Aorta (tissue), 5 donors: ENCODE results near the gene DSG4. TPM values are rescaled to one million over a fixed set of nuclear protein-coding genes. Genes with fewer than 3 reads are reported as not detected.

Experiments
- ATAC-seq: fragments of 200-7000 bp; cut with Tn5 transposase; one replicate; pipeline ENCODE4 v1.9.1; 2022; ENCODE audit warnings: moderate library complexity; ENCODE audit not compliant: low FRiP score
- DNase-seq, 2 donors: peaks; one replicate each; pipeline ENCODE4 v3.0.0-alpha.2; 2020
- H3K27ac ChIP-seq, 2 donors: one replicate each; pipeline ENCODE4 v1.5.1; 2013; ENCODE audit warnings: low read length in 2 of 2, mild to moderate bottlenecking in 2 of 2, moderate library complexity in 2 of 2, control low read depth in 1 of 2, inconsistent platforms in 1 of 2, low read depth in 1 of 2
- H3K27me3 ChIP-seq, 2 donors: one replicate each; pipeline ENCODE4 v1.6.1; 2013; ENCODE audit warnings: control low read depth in 1 of 2, low read length in 1 of 2, mild to moderate bottlenecking in 1 of 2, moderate library complexity in 1 of 2; ENCODE audit not compliant: insufficient read depth in 2 of 2, control insufficient read depth in 1 of 2
- H3K36me3 ChIP-seq, 2 donors: one replicate each; pipeline ENCODE4 v1.6.1; 2013; ENCODE audit warnings: control low read depth in 1 of 2, low read length in 1 of 2, mild to moderate bottlenecking in 1 of 2; ENCODE audit not compliant: insufficient read depth in 2 of 2, control insufficient read depth in 1 of 2
- H3K4me1 ChIP-seq, 2 donors: one replicate each; pipeline ENCODE4 v1.6.1; 2013; ENCODE audit warnings: low read length in 2 of 2, control low read depth in 1 of 2, mild to moderate bottlenecking in 1 of 2, moderate library complexity in 1 of 2; ENCODE audit not compliant: insufficient read depth in 2 of 2, control insufficient read depth in 1 of 2
- H3K4me3 ChIP-seq, 2 donors: one replicate each; pipeline ENCODE4 v1.5.1; 2013; ENCODE audit warnings: low read length in 2 of 2, control low read depth in 1 of 2, mild to moderate bottlenecking in 1 of 2
- H3K9me3 ChIP-seq: one replicate; pipeline ENCODE4 v1.6.1; 2013; ENCODE audit warnings: mild to moderate bottlenecking, low read length; ENCODE audit not compliant: control insufficient read depth
- WGBS, 2 donors: extraction: QIAGEN DNeasy Blood & Tissue Kit; methylation state at CpG; one replicate each; pipeline ENCODE4 v1.1.7; 2013; 5-methylcytosine and 5-hydroxymethylcytosine counted together
- intact Hi-C, 2 donors: fragments of 100-400 bp; cut with DNase I; formaldehyde crosslinking; loops; one replicate each; pipeline versions ENCODE4 v1.14.2 to v1.15.0; 2022
- polyA plus RNA-seq, 2 donors: library from polyadenylated mRNA; stranded (reverse); fragments of 200-250 nt; gene quantifications; one replicate each; pipeline ENCODE4 v1.2.3, GENCODE V29; 2013
- total RNA-seq, 2 donors: library from RNA; stranded (reverse); fragmentation: NEBNext Ultra II Directional; extraction: Animal tissue kit (Norgen Biotek cat#: 25700); gene quantifications; one replicate each; pipeline ENCODE4 v1.2.1, GENCODE V29; 2021
- donor health status: healthy with polysubstance abuse.
- donor health status: Bipolar disorder and iron deficiency.
- donor health status: DM: no; HTN: no; CAD: no.
- donor health status: DM: no; HTN: no; CAD: no.
- donor health status: DM: yes; HTN: yes; CAD: no.

DSG4 gene
- total and polyA plus RNA-seq, 4 donors: not detected

DNA sequence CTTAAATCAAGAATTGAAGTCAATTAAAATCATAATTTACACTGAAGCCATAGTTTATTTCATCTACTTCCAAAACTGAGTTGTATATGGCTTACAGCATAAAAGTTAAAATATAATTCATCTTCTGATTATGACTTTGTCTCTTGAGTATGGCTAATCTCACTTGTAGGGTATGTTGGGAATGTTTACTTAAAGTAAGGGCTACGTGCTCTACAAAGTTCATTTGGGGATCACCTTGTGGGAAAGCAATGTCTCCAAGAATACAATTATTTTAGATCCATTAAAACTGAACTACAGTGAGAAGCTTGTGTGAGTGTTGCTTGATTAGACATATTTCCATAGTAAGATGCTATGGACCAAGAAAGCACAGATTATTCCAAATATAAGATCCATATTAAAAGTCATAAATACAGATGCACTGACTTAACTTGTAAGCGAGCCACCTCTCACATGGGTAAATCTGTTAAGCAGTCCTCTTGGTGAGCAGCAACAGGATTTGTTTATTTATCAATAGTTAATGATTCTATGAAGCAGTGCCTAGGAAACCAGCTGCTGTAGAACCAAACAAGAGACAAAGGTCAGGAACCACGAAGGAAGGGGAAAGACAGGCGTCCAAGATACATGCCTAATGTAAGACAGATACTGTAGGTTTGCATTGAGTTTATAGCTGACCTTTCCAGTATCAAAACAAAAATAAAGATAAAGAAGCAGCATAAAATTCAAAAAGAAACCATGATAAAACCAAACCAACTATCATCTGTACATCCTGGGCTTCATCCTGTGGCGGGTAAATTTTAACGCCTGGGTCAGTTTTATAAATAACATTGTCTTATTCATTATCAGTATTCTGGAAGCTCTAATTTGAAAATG, 24.8 kb downstream of the DSG4 start:
- no peak overlapping the region for H3K27ac ChIP-seq
- no peaks in the 10 kb centered on the region for H3K36me3 ChIP-seq
- peaks cover 1% of the 10 kb centered on the region for H3K9me3 ChIP-seq
- intact Hi-C loops: no loop called here
- ATAC-seq (no peak), DNase-seq (no peak)
- 65 to 66% methylated on average over 6 of the region's 6 CpGs for WGBS, 2 donors
- no peaks in the 10 kb centered on the region for H3K4me1 ChIP-seq
- peaks cover 0 to 2% of the 10 kb centered on the region in 2 donors for H3K27me3 ChIP-seq
- no peak overlapping the region for H3K4me3 ChIP-seq

DNA sequence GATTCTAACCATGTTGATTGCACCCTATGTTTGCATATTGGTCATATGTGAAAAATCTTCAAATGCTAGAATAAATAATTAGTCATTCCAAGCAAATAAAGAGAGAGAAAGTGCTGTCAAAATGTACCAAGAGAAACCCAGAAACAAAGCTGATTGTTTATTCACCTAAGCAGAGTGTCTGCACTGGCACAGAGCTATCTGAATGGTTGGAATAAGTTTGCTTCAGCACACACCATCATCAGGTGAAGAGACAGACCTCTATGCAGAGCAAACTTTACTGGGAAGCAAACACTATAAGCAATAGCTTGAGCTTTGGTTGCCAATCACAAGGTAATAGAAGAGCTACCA, 25.4 kb downstream of the DSG4 start:
- intact Hi-C loops: no loop called here
- H3K4me1 ChIP-seq: no peaks in the 10 kb centered on the region
- H3K27me3 ChIP-seq: peaks cover 0 to 2% of the 10 kb centered on the region in 2 donors
- peaks cover 1% of the 10 kb centered on the region for H3K9me3 ChIP-seq
- DNase-seq (no peak), ATAC-seq (no peak)
- H3K4me3 ChIP-seq: no peak overlapping the region
- H3K27ac ChIP-seq: no peak overlapping the region
- no peaks in the 10 kb centered on the region for H3K36me3 ChIP-seq

DNA sequence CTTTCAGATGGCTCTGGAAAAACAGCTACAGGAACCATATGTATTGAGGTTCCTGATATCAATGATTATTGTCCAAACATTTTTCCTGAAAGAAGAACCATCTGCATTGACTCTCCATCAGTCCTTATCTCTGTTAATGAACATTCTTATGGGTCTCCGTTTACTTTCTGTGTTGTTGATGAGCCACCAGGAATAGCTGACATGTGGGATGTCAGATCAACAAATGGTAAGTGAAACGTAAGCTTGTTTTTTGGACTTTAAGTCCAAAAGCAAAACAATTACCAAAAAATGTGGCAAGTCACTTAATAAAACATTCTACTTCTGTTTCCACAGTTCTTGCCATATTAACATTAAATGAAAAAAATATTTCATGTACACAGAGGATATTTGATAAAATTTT, 26.8 kb downstream of the DSG4 start:
- H3K36me3 ChIP-seq: no peaks in the 10 kb centered on the region
- H3K9me3 ChIP-seq: peaks cover 1% of the 10 kb centered on the region
- H3K4me1 ChIP-seq: no peaks in the 10 kb centered on the region
- intact Hi-C loops: no loop called here
- 43 to 48% methylated on average over 2 of the region's 2 CpGs for WGBS, 2 donors
- ATAC-seq (no peak), DNase-seq (no peak)
- no peak overlapping the region for H3K27ac ChIP-seq
- no peak overlapping the region for H3K4me3 ChIP-seq
- H3K27me3 ChIP-seq: peaks cover 0 to 2% of the 10 kb centered on the region in 2 donors

DNA sequence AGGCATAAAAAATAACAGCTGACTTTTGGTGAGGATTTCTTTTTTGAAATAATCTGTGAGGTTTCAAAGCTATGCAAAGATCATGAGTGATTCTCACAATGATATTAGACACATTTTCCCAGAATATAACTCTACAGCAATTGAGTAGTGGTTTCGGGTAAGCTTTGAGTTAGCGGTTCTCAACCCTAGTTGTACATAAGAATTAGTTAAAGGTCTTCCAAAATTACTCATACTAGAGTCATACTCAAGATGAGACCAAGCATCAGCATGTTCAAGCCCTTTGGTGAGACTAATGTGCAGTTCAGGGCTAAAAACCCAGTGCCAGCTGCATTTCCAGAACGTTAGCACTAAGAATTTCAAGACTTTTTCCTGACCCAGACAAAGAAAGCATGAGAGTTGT, 31.1 kb downstream of the DSG4 start:
- 83 to 84% methylated on average over 3 of the region's 3 CpGs for WGBS, 2 donors
- no peaks in the 10 kb centered on the region for H3K36me3 ChIP-seq
- intact Hi-C loops: no loop called here
- no peaks in the 10 kb centered on the region for H3K27me3 ChIP-seq
- no peak overlapping the region for H3K27ac ChIP-seq
- no peak overlapping the region for H3K4me3 ChIP-seq
- peaks cover 3% of the 10 kb centered on the region for H3K9me3 ChIP-seq
- no peaks in the 10 kb centered on the region for H3K4me1 ChIP-seq
- DNase-seq (no peak), ATAC-seq (no peak)

DNA sequence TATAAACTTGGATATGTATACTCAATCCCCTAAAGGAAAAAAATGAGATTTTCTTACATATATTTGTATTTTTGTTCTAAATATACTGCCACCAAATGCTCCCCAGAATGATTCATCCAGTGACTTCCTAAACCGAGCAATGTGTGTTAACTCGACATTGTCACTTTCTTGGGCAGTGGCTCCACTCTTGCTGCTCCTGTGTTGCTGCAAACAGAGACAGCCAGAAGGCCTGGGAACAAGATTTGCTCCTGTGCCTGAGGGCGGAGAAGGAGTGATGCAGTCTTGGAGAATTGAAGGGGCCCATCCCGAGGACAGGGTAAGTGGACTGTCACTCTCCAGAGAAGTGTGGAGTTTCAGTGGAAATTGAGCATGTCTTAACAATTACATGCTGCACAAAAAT, 32.7 kb downstream of the DSG4 start:
- no peaks in the 10 kb centered on the region for H3K4me1 ChIP-seq
- H3K36me3 ChIP-seq: no peaks in the 10 kb centered on the region
- DNase-seq: no peak

DNA sequence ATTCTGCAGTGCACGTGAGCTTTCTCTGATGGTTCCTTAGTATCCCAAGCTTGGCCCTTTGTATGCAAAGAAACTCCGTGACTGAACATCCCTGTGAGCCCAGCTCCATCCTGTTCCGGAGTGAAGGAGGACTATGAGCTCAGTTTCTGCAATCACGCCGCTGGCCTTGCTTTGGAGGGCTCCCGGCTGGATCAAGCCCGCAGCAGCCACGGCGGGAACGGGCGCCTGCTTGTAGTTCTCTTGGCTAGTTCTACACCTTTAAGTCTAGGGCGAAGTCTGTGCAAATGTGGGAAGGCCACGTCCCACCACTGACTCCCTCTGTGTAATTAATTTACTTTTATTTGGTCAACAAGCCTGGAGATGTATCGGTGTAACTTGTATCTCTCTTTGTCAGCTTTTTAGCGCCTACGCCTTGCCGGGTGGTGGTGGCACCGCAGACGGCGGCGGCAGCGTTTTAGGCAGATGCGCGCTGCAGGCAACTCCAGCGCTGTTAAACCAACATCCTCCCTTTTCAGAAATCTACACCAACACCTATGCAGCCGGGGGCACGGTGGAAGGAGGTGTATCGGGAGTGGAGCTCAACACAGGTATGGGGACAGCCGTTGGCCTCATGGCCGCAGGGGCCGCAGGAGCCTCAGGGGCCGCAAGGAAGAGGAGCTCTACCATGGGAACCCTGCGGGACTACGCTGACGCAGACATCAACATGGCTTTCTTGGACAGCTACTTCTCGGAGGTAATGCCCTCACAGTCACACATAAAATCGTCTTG, 34.3 kb downstream of the DSG4 start:
- H3K27ac ChIP-seq: no peak overlapping the region
- no peaks in the 10 kb centered on the region for H3K27me3 ChIP-seq
- H3K4me3 ChIP-seq: no peak overlapping the region
- intact Hi-C loops: no loop called here
- WGBS, 2 donors: 55 to 56% methylated on average over 37 of the region's 37 CpGs
- no peak for ATAC-seq
- H3K36me3 ChIP-seq: no peaks in the 10 kb centered on the region
- H3K4me1 ChIP-seq: no peaks in the 10 kb centered on the region
- H3K9me3 ChIP-seq: peaks cover 5% of the 10 kb centered on the region
- DNase-seq: peak in 1 of 2 donors; percentile 66

More for the DNA sequence above, 32.7 kb downstream of the DSG4 start:
- no peak overlapping the region for H3K4me3 ChIP-seq
- WGBS, 2 donors: 44 to 62% methylated on average over 4 of the region's 4 CpGs
- H3K9me3 ChIP-seq: peaks cover 5% of the 10 kb centered on the region
- intact Hi-C loops: no loop called here
- H3K27me3 ChIP-seq: no peaks in the 10 kb centered on the region
- ATAC-seq: no peak
- H3K27ac ChIP-seq: no peak overlapping the region

DNA sequence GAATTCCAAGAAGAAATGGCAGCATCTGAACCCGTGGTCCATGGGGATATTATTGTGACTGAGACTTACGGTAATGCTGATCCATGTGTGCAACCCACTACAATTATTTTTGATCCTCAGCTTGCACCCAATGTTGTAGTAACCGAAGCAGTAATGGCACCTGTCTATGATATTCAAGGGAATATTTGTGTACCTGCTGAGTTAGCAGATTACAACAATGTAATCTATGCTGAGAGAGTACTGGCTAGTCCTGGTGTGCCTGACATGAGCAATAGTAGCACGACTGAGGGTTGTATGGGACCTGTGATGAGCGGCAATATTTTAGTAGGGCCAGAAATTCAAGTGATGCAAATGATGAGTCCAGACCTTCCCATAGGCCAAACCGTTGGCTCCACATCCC, 36.6 kb downstream of the DSG4 start:
- ATAC-seq: no peak

DNA sequence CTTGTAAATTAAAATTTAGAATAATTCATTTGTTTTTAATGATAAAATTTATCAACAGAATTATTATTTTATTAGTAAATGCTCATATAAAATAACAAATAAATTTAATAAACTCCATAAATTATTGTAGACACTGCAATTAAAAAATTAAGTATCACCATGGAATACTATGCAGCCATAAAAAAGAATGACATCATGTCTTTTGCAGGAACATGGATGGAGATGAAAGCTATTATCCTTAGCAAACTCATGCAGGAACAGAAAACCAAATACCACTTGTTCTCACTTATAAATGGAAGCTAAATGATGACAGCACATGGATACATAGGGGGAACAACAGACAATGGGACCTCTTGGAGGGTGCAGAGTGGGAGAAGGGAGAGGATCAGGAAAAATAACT, 41.3 kb downstream of the DSG4 start:
- no peak overlapping the region for H3K27ac ChIP-seq
- H3K36me3 ChIP-seq: no peaks in the 10 kb centered on the region
- H3K27me3 ChIP-seq: no peaks in the 10 kb centered on the region
- ATAC-seq: no peak
- peaks cover 1% of the 10 kb centered on the region for H3K9me3 ChIP-seq
- H3K4me1 ChIP-seq: no peaks in the 10 kb centered on the region
- no peak overlapping the region for H3K4me3 ChIP-seq
- intact Hi-C loops: no loop called here
- DNase-seq: no peak

More for the DNA sequence above, 36.6 kb downstream of the DSG4 start:
- WGBS, 2 donors: 94 to 95% methylated on average over 6 of the region's 6 CpGs
- Histone ChIP-seq H3K36me3 (no peaks in the 10 kb centered on the region), H3K9me3 (peaks cover 3% of the 10 kb centered on the region), H3K4me3 (no peak overlapping the region), H3K4me1 (no peaks in the 10 kb centered on the region), H3K27me3 (no peaks in the 10 kb centered on the region), H3K27ac (no peak overlapping the region)
- intact Hi-C loops: no loop called here
- no peak for DNase-seq

DNA sequence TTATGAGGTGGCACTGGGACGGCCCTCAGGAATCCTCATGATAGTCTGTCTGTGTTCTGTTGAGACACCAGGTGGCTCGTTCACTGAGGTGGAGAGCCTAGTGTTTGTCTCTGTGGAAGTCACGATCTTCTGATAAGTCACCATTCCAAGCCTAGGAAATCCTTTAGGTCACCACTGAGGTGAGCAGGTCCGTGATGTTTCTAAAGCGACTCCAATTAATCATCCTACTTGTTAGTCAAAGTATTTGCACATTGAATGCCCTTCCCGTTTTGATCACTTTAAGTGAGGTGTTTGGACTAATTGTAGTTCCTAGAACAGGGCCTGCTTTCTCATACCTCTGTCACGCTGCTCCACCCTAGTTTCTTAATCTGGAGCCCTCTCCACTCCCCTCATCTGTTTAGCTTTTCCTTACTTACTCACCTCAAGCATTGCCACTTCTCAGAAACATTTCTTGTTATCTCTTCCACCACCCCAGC, 42.9 kb downstream of the DSG4 start:
- H3K36me3 ChIP-seq: no peaks in the 10 kb centered on the region
- DNase-seq (no peak), ATAC-seq (no peak)
- no peak overlapping the region for H3K27ac ChIP-seq
- peaks cover 2% of the 10 kb centered on the region for H3K9me3 ChIP-seq
- H3K4me3 ChIP-seq: no peak overlapping the region
- H3K27me3 ChIP-seq: no peaks in the 10 kb centered on the region
- 85 to 91% methylated on average over 7 of the region's 7 CpGs for WGBS, 2 donors
- intact Hi-C loops: no loop called here
- no peaks in the 10 kb centered on the region for H3K4me1 ChIP-seq
